NAMALWA (cell line): ENCODE results near the gene GP2.

Experiments
- DNase-seq: peaks from one replicate; pipeline ENCODE4 v3.0.0-alpha.2; 2015; ENCODE audit warnings: low spot score

Gene GP2

GRCh38 chr16:20307240-20307671, 20.1 kb downstream of the GP2 start:
- no peak for DNase-seq

DNA sequence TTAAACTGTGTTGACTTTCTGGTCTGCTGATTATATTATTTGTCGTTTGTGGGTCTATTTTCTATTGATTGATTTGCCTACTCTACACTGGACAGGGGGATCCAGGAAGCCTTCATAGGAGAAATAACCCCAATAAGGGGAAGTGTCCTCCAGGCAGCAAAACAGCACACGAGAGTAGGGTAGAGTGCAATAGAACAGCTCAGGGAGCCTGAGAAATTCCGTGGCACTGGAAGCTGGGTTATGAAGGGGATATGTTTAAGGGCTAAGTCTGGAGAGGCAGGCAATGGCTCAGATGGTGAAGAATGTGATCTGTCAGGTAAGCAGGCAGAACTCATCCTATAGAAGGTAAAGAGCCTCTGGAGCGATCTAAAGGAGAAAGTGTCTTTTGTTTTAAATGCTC, 20.9 kb downstream of the GP2 start:
- DNase-seq: no peak

GRCh38 chr16:20303012-20303411, 24.3 kb downstream of the GP2 start:
- no peak for DNase-seq

DNA sequence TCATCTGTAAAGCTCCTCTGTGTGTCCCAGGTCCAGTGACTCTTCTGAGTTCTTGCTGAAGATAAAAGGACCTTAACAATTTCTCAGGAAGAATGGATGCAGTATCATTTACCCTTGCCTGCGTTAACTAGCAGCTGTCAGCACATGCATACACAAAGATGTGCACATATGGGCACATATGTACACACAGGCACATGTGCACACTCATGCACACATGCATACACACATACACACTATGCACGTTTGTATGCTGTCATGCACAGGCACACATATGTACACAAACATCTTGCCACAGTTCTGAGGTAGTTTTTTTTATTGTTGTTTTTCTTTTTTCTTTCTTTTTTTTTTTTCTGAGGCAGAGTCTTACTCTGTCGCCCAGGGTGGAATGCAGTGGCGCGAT, 24.9 kb downstream of the GP2 start:
- DNase-seq: no peak

DNA sequence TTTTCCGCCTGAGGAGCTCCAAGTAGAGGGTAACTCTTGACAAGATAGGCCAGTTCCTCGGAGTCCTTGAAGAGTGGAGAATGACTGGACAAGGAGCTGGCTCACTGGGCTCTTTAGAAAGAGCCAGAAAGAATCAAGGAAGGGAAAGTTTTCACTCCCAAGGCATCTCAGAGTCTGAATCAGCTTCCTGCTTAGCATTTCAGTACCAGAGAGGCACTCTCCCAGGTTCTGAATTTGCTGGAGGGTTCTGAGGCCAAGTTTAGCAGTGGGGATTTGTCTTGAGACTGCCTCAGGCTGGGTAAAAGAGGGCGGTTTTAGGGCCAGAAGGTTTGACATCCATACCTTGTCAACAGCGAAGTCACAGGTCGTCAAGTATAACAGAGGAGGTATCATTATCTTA, 25.5 kb downstream of the GP2 start:
- no peak for DNase-seq

DNA sequence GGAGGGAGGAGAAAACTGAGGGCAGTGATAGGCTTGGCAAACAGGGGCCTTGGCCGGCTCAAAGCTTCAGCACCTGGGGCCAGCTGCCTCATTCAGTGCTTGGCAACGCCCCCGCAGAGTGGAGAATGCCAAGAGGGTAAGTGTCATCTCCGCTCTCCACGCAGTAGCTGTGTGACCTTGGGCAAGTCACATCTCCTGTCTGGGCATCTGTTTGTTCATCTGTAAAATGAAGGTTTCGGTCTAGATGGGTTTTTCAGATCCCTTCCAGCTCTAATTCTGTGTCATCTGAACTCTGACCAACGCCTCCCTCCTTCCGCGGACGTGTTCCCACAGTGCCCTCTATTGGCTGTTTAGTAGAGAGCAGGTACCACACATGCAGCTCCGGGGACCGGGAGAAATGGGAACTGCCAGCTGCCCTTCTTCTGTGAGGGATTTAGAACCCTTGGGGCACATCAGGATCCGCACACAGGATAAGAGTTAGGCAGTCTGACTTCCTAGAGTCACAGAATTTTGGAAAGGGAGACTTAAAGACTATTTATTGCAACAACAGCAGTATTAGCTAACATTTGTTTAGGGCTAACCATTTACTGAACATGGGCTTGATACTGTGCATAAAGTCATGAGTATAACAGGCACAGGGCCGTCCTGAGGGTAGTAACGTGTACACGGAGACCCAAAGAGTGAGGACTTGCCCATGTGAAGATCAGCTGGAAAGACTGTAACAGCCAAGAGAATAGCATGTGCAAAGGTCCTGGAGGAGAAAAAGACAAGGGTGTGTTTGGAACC, 26.8 kb downstream of the GP2 start:
- DNase-seq: peak; percentile 68

- no peak for DNase-seq
Measured at GRCh38 chr16:20298452-20298851, 28.9 kb downstream of the GP2 start.

- no peak for DNase-seq
Measured at GRCh38 chr16:20291208-20292206, 35.8 kb downstream of the GP2 start.

DNA sequence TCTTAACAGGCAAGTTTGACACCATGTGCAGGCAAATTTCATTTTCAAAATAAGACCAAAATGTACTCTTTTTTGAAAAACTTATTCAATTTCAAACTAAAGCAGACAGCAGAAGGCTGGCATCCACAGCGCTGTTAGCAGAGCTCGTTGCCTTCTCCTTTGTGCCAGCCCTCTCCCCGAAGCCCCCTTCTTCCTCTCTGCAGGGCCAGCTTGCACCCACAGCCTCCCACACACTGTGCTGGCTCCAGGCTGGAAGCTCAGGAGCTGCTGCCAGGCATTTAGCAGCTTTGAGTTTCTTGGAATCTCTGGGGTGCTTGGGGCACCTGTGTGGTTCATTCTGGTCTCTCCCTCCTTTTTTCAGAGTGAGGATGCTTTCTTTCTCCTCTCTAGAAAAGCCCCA, 37.7 kb downstream of the GP2 start:
- no peak for DNase-seq

GRCh38 chr16:20285993-20286499, 41.3 kb downstream of the GP2 start:
- no peak for DNase-seq

DNA sequence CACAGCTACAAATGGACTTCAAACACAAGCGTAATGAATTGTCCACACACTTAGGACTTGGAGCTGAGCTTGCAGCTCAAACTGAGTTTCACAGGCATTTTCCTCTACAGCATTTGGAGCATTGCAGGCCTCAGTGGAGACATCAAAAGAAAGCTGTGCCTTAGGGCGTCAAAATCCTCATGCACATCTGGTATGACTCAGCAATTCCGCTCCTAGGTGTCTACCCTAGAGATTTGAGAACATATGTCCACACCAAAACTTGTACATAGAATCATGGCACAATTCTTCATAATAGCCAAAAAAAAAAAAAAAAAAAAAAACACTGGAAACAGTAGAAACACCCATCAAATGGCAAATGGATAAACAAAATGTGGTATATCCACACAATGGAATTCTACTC, 47.1 kb downstream of the GP2 start:
- no peak for DNase-seq

DNA sequence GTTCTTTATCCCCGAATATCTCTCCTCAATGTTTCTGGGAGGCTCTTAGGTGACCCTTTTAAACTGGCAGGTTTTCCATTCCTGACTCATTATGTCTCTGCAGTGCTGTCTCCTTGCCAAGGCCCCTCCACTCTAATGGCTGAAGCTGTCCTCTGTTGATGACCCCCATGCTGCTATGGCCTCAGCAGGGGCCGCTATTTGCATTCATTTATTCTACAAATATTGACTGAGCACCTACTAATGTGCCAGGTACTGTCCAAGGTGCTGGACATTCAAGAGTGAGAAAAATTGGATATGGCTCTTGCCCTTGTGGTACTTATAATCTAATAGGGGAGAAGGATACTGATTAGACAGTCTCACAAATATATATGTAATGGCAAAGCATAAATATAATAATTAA, 55.4 kb downstream of the GP2 start:
- no peak for DNase-seq

DNA sequence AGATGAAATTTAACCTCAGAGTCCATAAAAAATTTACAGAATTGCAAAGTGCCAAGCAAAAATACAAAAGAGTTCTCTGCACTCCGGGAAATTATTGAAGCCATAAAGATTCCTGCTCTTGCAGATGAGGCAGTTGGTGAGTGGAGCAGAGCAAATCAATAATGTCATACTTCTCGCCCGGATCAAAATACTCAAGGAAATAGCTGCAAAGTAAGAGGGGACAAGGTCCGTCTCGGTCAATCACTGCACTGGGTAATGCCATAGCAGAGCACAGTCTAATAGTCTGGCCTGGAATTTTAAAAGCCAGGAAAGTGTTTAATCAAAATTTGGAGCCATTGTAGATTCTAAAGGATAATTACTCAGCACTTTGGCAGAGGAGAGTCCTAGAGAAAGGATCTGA, 58.9 kb downstream of the GP2 start:
- no peak for DNase-seq

GRCh38 chr16:20265019-20265418, 62.3 kb downstream of the GP2 start:
- no peak for DNase-seq

- DNase-seq: no peak
Measured at GRCh38 chr16:20263138-20263855, 64.0 kb downstream of the GP2 start.

GRCh38 chr16:20262248-20262647, 65.1 kb downstream of the GP2 start:
- no peak for DNase-seq

DNA sequence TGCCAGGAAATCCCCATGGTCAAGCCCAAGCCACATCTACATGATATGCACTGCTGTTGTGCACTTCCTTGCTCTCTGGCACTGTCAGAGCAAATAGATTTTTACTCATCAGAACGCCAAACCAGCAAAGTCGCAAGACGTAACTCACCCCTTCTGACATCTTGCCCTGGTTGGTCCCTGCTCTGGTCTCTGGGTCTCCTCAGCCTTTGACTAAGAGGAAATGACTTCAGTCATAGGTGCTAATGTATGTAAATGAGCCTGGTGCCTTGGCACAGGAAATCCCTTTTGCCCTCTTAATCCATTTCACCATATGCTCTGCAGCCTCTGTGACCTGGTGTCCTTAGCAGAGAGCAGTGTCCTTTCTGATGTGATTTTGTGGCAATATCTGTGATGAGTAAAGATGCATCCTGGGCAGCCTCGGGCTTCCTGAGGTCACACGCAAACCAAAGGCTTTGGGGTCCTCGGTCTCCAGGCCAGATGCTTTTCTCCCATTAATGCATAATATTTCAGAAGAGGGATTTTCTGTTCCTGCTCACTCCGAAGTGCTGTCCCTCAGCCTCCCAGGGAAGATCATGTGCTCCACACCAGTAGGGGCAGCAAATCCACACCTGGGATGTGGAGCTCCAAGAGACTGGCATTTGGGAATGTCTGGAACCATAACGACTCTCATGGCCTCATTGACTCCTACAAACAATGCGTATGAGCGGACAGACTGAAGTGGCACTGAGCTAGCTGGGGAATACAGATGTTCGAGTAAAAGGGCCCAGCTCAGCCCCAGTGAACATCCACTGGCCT, 66.9 kb downstream of the GP2 start:
- DNase-seq: no peak
